Choroid plexus epithelial cell (primary cell): ENCODE measurements around the gene CCDC85A.

ENCODE experiments used
- DNase-seq: peaks from one replicate; pipeline ENCODE4 v3.0.0-alpha.2; 2010; ENCODE audit warnings: low read depth
- H3K4me3 ChIP-seq: 2 replicates; pipeline ENCODE4 v1.5.1; 2011; ENCODE audit warnings: low read depth, mild to moderate bottlenecking, control low read depth, low read length, moderate library complexity
- TF ChIP-seq, protein P1 (sequence below): conservative IDR thresholded peaks from 2 replicates; pipeline ENCODE4 v1.5.1; 2011; ENCODE audit warnings: low read depth, mild to moderate bottlenecking, control low read depth, inconsistent platforms, low read length, moderate library complexity

Gene CCDC85A

DNA sequence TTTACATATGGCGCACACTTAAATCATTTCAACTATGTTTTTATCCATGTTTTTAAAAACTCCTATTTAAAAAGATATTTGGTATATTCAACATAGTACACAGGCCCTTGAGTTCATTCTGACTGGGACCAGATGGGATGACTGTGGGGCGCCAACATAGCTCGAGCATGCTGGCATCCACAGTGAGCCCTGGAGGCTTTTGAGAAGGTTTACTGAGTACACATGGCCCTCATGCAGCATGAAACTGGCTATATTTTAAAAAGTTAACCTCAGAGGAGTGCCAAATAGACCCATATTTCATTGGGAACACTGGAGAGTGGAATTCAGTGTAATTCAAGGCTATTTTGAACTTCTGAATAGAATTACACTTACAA, 83.6 kb downstream of the CCDC85A start:
- DNase-seq, result no peak
- TF ChIP-seq, protein P1, sequence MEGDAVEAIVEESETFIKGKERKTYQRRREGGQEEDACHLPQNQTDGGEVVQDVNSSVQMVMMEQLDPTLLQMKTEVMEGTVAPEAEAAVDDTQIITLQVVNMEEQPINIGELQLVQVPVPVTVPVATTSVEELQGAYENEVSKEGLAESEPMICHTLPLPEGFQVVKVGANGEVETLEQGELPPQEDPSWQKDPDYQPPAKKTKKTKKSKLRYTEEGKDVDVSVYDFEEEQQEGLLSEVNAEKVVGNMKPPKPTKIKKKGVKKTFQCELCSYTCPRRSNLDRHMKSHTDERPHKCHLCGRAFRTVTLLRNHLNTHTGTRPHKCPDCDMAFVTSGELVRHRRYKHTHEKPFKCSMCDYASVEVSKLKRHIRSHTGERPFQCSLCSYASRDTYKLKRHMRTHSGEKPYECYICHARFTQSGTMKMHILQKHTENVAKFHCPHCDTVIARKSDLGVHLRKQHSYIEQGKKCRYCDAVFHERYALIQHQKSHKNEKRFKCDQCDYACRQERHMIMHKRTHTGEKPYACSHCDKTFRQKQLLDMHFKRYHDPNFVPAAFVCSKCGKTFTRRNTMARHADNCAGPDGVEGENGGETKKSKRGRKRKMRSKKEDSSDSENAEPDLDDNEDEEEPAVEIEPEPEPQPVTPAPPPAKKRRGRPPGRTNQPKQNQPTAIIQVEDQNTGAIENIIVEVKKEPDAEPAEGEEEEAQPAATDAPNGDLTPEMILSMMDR, result no peak
- no peak overlapping the region for H3K4me3 ChIP-seq

DNA sequence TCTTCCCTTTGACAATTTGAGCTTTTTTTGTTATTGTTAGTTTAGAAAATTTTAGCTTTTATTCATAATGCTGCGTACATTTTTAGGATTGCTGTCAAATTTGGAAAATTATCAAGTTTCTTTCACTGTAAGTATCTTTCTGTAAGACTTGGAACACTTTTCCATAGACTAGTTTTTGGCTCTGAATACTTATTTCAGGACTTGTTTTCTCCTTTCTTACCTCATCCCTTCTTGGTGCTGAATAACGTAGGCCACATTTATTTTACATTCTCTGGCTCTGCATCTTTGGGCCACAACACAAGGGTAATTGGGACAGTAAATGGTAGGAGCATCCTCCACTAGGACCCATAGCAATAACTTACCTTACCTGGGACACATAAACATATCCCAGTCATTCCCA, 85.1 kb downstream of the CCDC85A start:
- H3K4me3 ChIP-seq, result no peak overlapping the region
- no peak for DNase-seq
- TF ChIP-seq, protein P1, result no peak

DNA sequence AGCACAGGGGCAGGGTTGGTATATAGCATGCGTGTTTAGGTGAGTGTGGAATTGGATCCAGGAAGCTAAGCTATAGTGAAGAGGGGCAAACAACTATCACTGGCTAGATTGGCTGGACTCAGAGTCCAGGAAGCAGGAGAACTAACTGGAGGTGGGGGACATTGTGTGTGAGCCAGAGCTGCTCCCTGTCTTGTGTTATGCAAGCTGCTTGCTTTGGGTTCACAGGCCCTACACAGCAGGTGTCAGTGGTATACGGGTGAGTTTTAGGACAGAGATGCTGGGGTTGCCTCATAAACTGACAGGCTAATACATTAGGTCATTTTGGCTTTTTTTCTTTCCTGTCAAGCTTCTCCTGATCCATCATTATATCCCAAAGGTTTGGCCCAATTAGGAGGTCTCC, 87.5 kb downstream of the CCDC85A start:
- H3K4me3 ChIP-seq, result no peak overlapping the region
- no peak for DNase-seq
- TF ChIP-seq, protein P1, result no peak

DNA sequence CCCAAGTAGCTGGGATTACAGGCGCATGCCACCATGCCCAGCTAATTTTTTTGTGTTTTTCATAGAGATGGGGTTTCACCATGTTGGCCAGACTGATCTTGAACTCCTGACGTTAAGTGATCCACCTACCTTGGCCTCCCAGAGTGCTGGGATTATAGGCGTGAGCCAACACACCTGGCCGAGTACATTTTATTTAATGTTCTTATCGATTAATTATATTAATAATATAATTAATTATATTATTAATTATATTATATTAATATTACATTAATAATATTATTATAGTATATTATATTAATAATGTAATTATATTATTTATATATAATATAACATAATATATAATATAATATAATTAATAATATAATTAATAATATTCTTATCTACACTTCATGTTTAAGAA, 101.4 kb downstream of the CCDC85A start:
- no peak for DNase-seq
- no peak overlapping the region for H3K4me3 ChIP-seq
- TF ChIP-seq, protein P1, result no peak

DNA sequence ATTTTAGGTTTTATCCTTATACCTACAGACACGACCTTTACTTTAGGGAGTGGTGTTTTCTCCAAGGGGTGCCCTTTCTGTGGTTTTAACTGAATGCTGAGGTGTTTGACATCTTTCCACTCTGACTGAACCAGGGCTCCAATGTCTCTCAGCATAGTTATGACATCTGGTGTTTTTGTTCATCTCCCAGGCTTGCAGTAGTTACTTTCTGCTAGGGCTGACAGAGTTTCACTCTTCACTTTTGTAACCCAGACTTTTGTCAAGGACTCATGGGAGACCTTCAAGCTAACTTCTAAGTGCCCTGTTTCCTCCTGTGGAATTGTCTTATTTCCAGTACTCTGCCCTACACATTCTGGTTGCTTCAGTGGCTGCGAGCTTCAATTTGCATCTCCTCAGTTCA, 103.1 kb downstream of the CCDC85A start:
- no peak overlapping the region for H3K4me3 ChIP-seq
- TF ChIP-seq, protein P1, result no peak
- DNase-seq, result no peak

DNA sequence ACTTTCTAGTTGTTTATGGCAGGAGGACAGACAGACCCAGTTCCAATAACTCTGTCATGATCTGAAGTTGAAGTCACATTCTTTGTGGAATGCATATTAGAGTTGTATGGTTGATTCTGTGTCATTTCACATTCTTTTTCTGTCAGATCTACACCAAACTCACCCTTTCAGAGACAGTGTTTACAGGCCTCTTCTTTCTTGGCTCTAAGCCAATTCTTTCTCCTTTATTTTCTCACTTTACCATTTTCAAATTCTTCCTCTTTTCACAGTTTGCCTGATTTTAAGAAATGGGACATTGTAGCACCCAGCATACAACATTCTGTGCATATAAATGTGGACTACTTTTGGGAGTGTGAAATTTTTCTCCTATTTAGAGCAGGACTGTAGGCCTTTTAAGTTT, 103.7 kb downstream of the CCDC85A start:
- TF ChIP-seq, protein P1, result no peak
- no peak overlapping the region for H3K4me3 ChIP-seq
- DNase-seq, result no peak

DNA sequence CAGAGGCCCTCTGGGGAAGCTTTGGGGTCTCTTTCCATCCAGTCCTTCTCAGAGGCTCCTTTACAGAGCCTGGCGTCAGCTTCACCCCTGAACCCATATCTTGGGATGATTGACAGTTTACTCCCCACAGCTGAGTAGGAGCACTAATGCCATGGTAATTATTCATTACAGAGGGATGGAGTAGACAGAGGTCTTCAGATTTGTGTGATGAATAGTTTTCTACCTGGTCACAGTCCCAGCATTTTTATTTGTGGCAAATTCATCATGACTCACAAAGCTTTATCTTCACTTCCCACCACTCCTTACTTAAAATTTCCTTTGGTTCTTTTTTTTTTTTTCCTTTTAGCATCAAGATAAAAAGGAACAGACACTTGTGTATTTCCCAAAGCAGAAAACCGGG, 104.2 kb downstream of the CCDC85A start:
- no peak overlapping the region for H3K4me3 ChIP-seq
- no peak for DNase-seq
- TF ChIP-seq, protein P1, result no peak
